Activated CD8-positive, alpha-beta T cell treated with anti-CD3 and anti-CD28 coated beads, Interleukin-2, amount 10 ng/mL, durations not matched to agents 7 days and 5 days (primary cell): ENCODE measurements around the gene ALDOC. TPM values are rescaled to one million over a fixed set of nuclear protein-coding genes. Genes with fewer than 3 reads are reported as not detected.
A peak's percentile ranks its signal among the peaks of the same experiment; 100 is the strongest.

Experiments
- ATAC-seq: fragments of 150-1000 bp; cut with Tn5 transposase; one replicate; pipeline ENCODE4 v1.10.0; 2021; ENCODE audit warnings: moderate library complexity
- CTCF ChIA-PET: fragments of 350-600 bp; sonication (Branson Sonifier 250); formaldehyde crosslinking; loops from one replicate; lab custom pipeline; 2021; ENCODE audit warnings: antibody characterized with exemption; lab: Charles Lee
- POLR2A ChIA-PET: fragments of 350-600 bp; sonication (Branson Sonifier 250); formaldehyde crosslinking; loops from one replicate; lab custom pipeline; 2021; ENCODE audit warnings: antibody characterized with exemption; lab: Charles Lee
- DNase-seq: peaks from one replicate; pipeline ENCODE4 v3.0.0-alpha.2; 2020
- H3K27ac Mint-ChIP-seq: one replicate; pipeline ENCODE4 v1.8.0; 2021; ENCODE audit warnings: mild to moderate bottlenecking, mixed read lengths
- H3K27me3 Mint-ChIP-seq: one replicate; pipeline ENCODE4 v1.8.0; 2021; ENCODE audit warnings: low read depth, mixed read lengths
- H3K36me3 Mint-ChIP-seq: one replicate; pipeline ENCODE4 v1.8.0; 2021; ENCODE audit warnings: low read depth, mixed read lengths
- H3K4me1 Mint-ChIP-seq: one replicate; pipeline ENCODE4 v1.8.0; 2021; ENCODE audit warnings: low read depth, mixed read lengths
- H3K4me3 Mint-ChIP-seq: one replicate; pipeline ENCODE4 v1.8.0; 2021; ENCODE audit warnings: mild to moderate bottlenecking, mixed read lengths
- H3K9me3 Mint-ChIP-seq: one replicate; pipeline ENCODE4 v1.8.0; 2022; ENCODE audit warnings: mixed read lengths; ENCODE audit not compliant: insufficient read depth
- total RNA-seq, 2 experiments: library from RNA; stranded (reverse); gene quantifications; one replicate each; pipeline ENCODE4 v1.2.3, GENCODE V29; 2021

The ALDOC gene
- total RNA-seq, 2 experiments from 2014 or later = 97.3 to 99.7 TPM

DNA sequence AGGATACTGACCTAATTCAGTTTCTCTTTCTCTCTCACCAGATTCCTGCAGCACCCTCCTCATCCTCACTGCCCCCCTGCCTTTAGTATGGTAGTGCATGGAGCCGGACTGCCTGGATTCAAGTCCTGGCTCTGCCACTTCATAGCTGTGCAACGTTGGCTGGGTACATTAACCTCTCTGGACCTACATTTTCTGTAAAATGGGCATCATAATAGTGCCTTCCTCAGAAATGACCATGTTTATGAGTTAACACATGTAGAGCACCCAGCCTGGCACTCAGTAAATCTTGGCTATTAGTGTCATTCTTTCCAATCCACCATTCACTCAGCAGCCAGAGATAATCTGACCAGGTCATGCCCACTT, 31.6 kb downstream of the ALDOC start:
- H3K36me3 Mint-ChIP-seq = peaks cover 10% of the 10 kb centered on the region
- no peaks in the 10 kb centered on the region for H3K27me3 Mint-ChIP-seq
- H3K9me3 Mint-ChIP-seq = no peaks in the 10 kb centered on the region
- ATAC-seq (no peak), DNase-seq (no peak)
- ChIA-PET POLR2A (no interaction called here), CTCF (interaction anchor here (6.8 kb wide), 1 partner anchor 30 kb away, joined by 44 read pairs; the partner anchor contains the start of gene ALDOC)
- H3K27ac Mint-ChIP-seq = peak overlapping the region; percentile 22
- peaks cover 26% of the 10 kb centered on the region for H3K4me1 Mint-ChIP-seq
- no peak overlapping the region for H3K4me3 Mint-ChIP-seq

- POLR2A ChIA-PET = no interaction called here
- Mint-ChIP-seq H3K27ac (no peak overlapping the region), H3K27me3 (no peaks in the 10 kb centered on the region), H3K36me3 (peaks cover 10% of the 10 kb centered on the region), H3K4me1 (peaks cover 21% of the 10 kb centered on the region), H3K4me3 (no peak overlapping the region), H3K9me3 (no peaks in the 10 kb centered on the region)
- ATAC-seq = no peak
- CTCF ChIA-PET = no interaction called here
- DNase-seq = no peak
These were observed 32.1 kb downstream of the ALDOC start for GRCh38 chr17:28544402-28545140.

DNA sequence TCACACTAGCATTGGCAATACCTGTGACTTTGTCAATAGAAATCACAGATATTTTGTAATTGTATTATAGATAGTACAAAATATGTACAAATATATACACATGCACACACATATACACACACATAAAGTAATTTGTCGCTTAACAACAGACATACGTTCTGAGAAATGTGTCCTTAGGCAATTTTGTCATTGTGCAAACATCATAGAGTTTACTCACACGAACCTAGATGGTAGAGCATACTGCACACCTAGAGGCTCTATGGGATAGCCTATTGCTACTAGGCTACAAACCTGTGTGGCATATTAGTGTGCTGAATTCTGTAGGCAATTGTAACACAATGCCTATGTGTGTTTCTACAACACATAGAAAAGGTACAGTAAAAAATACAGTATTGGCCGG, 35.3 kb downstream of the ALDOC start:
- no peaks in the 10 kb centered on the region for H3K27me3 Mint-ChIP-seq
- no peak for ATAC-seq
- ChIA-PET POLR2A (no interaction called here), CTCF (interaction anchor here (0.7 to 2.5 kb wide), 7 partner anchors 8 to 184 kb away, joined by 3 to 21 read pairs (median 4); partner anchors contain the start of gene POLDIP2)
- no peaks in the 10 kb centered on the region for H3K9me3 Mint-ChIP-seq
- no peak overlapping the region for H3K27ac Mint-ChIP-seq
- no peaks in the 10 kb centered on the region for H3K4me1 Mint-ChIP-seq
- H3K36me3 Mint-ChIP-seq = no peaks in the 10 kb centered on the region
- H3K4me3 Mint-ChIP-seq = no peak overlapping the region
- DNase-seq = no peak

- ChIA-PET POLR2A (no interaction called here), CTCF (interaction anchor here (0.7 to 2.5 kb wide), 8 partner anchors 8 to 52 kb away, joined by 3 to 21 read pairs (median 3); no protein-coding TSS in a partner anchor)
- no peaks in the 10 kb centered on the region for H3K4me1 Mint-ChIP-seq
- no peak for DNase-seq
- no peaks in the 10 kb centered on the region for H3K36me3 Mint-ChIP-seq
- ATAC-seq = no peak
- no peak overlapping the region for H3K27ac Mint-ChIP-seq
- H3K9me3 Mint-ChIP-seq = no peaks in the 10 kb centered on the region
- no peaks in the 10 kb centered on the region for H3K27me3 Mint-ChIP-seq
- no peak overlapping the region for H3K4me3 Mint-ChIP-seq
These were observed 36.5 kb downstream of the ALDOC start for GRCh38 chr17:28540231-28540630.

DNA sequence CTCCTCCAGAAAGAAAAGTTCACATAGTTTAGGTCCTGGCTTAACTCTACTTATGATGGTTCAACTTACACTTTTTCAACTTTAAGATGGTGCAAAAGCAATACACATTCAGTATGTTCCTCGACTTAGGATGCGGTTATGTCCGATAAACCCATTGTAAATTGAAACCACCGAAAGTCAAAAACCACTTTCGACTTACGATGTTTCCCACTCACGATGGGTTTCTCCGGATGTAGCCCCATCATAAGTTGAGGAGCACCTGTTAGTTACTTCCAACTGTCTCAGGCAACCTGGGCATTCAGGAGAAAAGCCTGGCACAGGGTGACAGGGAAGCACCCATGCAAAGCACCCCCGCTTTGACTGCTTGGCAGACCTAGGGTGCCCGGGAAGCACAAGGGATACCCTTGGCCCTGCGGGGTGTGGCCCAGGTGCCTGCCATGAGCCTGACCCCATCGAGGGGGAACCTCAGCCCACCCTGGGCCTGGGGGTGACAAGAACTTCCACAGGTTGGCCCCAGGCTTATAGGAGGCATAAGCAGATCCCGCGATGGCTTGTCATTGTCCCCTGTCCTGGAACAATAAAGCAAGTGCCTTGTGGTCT, 38.3 kb downstream of the ALDOC start:
- H3K36me3 Mint-ChIP-seq = no peaks in the 10 kb centered on the region
- CTCF ChIA-PET = interaction anchor here (1.0 to 1.2 kb wide), 2 partner anchors 9 to 10 kb away, joined by 3 to 5 read pairs; no protein-coding TSS in a partner anchor
- H3K9me3 Mint-ChIP-seq = no peaks in the 10 kb centered on the region
- no peak for DNase-seq
- no peak for ATAC-seq
- no peaks in the 10 kb centered on the region for H3K4me1 Mint-ChIP-seq
- no peaks in the 10 kb centered on the region for H3K27me3 Mint-ChIP-seq
- no peak overlapping the region for H3K4me3 Mint-ChIP-seq
- H3K27ac Mint-ChIP-seq = no peak overlapping the region
- POLR2A ChIA-PET = no interaction called here

- POLR2A ChIA-PET = interaction anchor here (0.6 kb wide), 1 partner anchor 154 kb away, joined by 3 read pairs; no protein-coding TSS in a partner anchor
- no peak overlapping the region for H3K27ac Mint-ChIP-seq
- no peaks in the 10 kb centered on the region for H3K4me1 Mint-ChIP-seq
- DNase-seq = no peak
- H3K9me3 Mint-ChIP-seq = no peaks in the 10 kb centered on the region
- H3K4me3 Mint-ChIP-seq = no peak overlapping the region
- ATAC-seq = peak; percentile 24
- H3K36me3 Mint-ChIP-seq = no peaks in the 10 kb centered on the region
- no peaks in the 10 kb centered on the region for H3K27me3 Mint-ChIP-seq
- CTCF ChIA-PET = interaction anchor here (1.0 to 2.0 kb wide), 5 partner anchors 10 to 41 kb away, joined by 3 to 6 read pairs (median 5); no protein-coding TSS in a partner anchor
These were observed 39.5 kb downstream of the ALDOC start for GRCh38 chr17:28537219-28537610.

DNA sequence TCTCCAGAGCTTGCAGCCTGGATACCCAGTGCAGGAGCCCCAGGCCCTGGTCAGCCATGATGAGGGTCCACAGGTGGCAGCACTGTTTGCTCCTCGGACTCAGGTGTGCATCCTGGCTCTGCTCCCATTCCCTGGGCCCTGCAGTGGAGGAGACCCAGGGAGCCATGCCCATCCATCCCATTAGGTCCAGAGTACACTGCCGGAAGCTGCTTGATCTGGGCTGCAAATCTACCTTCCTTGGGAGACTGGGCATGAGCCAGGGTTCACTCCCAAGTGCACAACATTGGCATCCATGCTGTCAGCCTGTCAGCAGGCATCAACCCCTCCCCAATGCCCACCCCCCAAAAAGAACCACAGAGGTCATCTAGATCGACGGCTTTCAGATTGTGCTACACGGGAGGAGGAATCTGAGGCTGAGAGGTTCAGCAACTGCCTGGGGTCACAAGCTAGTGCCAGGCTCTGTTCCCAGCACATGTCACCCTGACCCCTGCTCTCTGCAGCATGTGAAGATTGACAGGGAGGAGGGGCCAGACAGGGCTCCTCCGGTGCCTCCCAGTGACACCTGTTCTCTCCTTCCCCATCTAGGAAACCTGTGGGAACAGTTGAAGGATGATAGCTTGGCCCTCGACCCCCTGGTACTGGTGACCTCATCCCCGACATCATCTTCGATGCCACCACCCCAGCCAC, 40.0 kb downstream of the ALDOC start:
- Mint-ChIP-seq H3K27ac (no peak overlapping the region), H3K4me1 (no peaks in the 10 kb centered on the region), H3K36me3 (no peaks in the 10 kb centered on the region), H3K4me3 (no peak overlapping the region), H3K27me3 (no peaks in the 10 kb centered on the region), H3K9me3 (no peaks in the 10 kb centered on the region)
- no peak for DNase-seq
- CTCF ChIA-PET = interaction anchor here (1.2 to 2.0 kb wide), 5 partner anchors 10 to 53 kb away, joined by 3 to 6 read pairs (median 5); no protein-coding TSS in a partner anchor
- ATAC-seq = no peak
- POLR2A ChIA-PET = interaction anchor here (0.6 kb wide), 1 partner anchor 153 kb away, joined by 3 read pairs; no protein-coding TSS in a partner anchor

GRCh38 chr17:28534740-28535375, 41.8 kb downstream of the ALDOC start:
- ChIA-PET CTCF (interaction anchor here (0.7 to 1.4 kb wide), 3 partner anchors 12 to 51 kb away, joined by 3 read pairs; no protein-coding TSS in a partner anchor), POLR2A (no interaction called here)
- no peaks in the 10 kb centered on the region for H3K27me3 Mint-ChIP-seq
- no peaks in the 10 kb centered on the region for H3K36me3 Mint-ChIP-seq
- H3K27ac Mint-ChIP-seq = no peak overlapping the region
- DNase-seq (no peak), ATAC-seq (no peak)
- no peak overlapping the region for H3K4me3 Mint-ChIP-seq
- no peaks in the 10 kb centered on the region for H3K9me3 Mint-ChIP-seq
- H3K4me1 Mint-ChIP-seq = no peaks in the 10 kb centered on the region

- Mint-ChIP-seq H3K9me3 (no peaks in the 10 kb centered on the region), H3K27me3 (no peaks in the 10 kb centered on the region), H3K36me3 (no peaks in the 10 kb centered on the region), H3K4me1 (no peaks in the 10 kb centered on the region), H3K4me3 (no peak overlapping the region), H3K27ac (no peak overlapping the region)
- DNase-seq = no peak
- ATAC-seq = no peak
- ChIA-PET POLR2A (no interaction called here), CTCF (no interaction called here)
These were observed 43.4 kb downstream of the ALDOC start for GRCh38 chr17:28533091-28533807.

DNA sequence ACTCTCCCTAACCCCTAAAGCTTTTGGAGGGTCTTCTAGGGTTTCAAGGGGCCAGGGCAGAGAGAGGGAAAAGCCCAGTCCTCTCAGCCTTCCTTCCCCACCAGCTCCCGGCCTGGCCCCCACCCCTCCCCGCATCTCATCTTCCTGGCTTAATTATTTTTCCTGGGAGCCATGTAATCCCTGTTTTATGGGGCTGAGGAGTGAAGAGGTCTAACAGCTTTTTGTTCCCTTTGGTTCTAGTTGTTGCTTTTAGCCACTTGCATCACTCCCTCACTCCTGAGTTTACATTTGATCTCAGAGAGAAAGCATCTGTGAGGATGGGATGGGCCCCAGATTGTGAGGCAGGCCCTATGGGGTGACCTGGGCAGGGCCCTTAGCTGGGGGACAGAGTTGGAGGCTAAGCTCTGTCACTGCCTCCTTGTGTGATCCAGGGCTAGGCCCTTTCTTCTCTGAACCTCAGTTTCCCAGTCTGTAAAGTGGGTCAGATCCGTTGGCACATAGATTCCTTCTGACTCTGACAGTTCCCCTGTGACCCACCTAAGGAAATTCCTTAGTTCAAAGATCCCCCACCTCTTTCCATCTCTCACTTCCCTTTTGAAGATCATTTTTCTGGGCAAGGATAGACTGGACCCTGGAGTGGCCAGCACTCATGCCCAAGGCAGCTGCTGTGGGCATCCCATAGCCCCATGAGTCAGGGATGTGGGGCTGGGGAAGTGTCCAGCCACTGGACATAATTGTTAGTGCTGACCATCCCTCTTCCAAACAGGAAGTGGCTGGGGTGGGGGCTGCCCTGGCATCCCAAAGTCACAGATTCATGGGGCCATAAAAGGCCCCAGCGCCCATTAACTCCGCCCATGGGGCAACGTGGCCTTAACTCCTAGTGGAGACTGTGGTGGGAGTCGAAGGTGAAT, 44.4 kb downstream of the ALDOC start:
- POLR2A ChIA-PET = no interaction called here
- CTCF ChIA-PET = interaction anchor here (0.7 to 1.5 kb wide), 3 partner anchors 8 to 116 kb away, joined by 3 to 4 read pairs (median 3); no protein-coding TSS in a partner anchor
- H3K36me3 Mint-ChIP-seq = no peaks in the 10 kb centered on the region
- no peak overlapping the region for H3K27ac Mint-ChIP-seq
- H3K9me3 Mint-ChIP-seq = no peaks in the 10 kb centered on the region
- H3K4me3 Mint-ChIP-seq = no peak overlapping the region
- no peak for ATAC-seq
- no peaks in the 10 kb centered on the region for H3K4me1 Mint-ChIP-seq
- DNase-seq = no peak
- no peaks in the 10 kb centered on the region for H3K27me3 Mint-ChIP-seq
